WI38 (cell line): ENCODE data around the gene LRFN5.

Source experiments
- H3K4me3 ChIP-seq: 2 replicates; pipeline ENCODE4 v1.5.1; 2011; ENCODE audit warnings: low read depth, mild to moderate bottlenecking, control low read depth, low read length
- TF ChIP-seq, protein P1 (sequence below): IDR thresholded peaks from 2 replicates; pipeline ENCODE4 v1.5.1; 2012; ENCODE audit warnings: low read depth, mild to moderate bottlenecking, control low read depth, low read length

Gene LRFN5

DNA sequence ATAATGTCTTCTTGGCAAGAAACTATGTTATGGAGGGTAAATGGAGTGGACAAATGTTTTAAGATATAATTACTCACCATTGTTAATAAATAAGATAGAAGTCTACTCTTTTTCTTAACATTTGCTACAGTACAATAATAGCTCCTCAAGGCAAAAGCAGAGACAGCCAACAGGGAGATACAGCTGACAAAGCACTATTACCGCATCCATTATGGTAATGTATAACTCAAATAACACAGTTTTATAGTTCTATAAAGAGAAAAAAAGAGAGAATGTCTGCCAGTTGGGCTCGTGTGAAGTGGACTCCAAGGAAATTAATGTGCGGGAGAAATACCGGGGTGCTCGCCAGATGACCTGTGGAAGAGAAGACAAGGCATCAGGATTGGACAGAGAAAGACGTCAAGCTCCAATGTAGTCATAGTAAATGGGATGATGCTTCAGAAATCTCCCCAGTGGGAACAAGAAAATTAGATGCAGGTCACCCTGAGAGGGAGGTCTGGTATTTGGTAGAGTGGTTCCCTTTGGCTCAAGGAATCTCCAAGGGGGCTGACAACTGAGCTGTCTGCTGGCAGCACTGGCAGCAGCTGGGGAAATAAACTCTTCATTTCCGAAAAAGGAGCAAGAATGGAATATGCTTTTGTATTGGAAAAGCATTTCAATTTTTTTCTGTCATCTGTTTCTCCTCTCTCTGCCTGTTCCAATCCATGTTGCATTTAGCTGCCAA, 343.9 kb downstream of the LRFN5 start:
- TF ChIP-seq, protein P1, sequence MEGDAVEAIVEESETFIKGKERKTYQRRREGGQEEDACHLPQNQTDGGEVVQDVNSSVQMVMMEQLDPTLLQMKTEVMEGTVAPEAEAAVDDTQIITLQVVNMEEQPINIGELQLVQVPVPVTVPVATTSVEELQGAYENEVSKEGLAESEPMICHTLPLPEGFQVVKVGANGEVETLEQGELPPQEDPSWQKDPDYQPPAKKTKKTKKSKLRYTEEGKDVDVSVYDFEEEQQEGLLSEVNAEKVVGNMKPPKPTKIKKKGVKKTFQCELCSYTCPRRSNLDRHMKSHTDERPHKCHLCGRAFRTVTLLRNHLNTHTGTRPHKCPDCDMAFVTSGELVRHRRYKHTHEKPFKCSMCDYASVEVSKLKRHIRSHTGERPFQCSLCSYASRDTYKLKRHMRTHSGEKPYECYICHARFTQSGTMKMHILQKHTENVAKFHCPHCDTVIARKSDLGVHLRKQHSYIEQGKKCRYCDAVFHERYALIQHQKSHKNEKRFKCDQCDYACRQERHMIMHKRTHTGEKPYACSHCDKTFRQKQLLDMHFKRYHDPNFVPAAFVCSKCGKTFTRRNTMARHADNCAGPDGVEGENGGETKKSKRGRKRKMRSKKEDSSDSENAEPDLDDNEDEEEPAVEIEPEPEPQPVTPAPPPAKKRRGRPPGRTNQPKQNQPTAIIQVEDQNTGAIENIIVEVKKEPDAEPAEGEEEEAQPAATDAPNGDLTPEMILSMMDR: no peak
- no peak overlapping the region for H3K4me3 ChIP-seq
